Limb (tissue), 2 donors: ENCODE data around the gene BTBD1.
"Not testable (repeated sequence)": the region's sequence is repeated elsewhere in the genome, so short reads cannot be mapped to it uniquely, and the experiment has no call there.

ENCODE experiments used
- DNase-seq, 2 donors: peaks; one replicate each; pipeline ENCODE4 v3.0.0-alpha.2; 2016; ENCODE audit errors: extremely low spot score in 2 of 2

BTBD1 gene

GRCh38 chr15:83094583-83094982 lies 27.5 kb upstream of the BTBD1 start:
- DNase-seq = no peak

- no peak for DNase-seq
These were observed 25.4 kb upstream of the BTBD1 start for GRCh38 chr15:83092309-83092976.

- DNase-seq = not testable (repeated sequence)
These were observed 24.9 kb upstream of the BTBD1 start for GRCh38 chr15:83091965-83092308.

- DNase-seq = no peak
These were observed 23.4 kb upstream of the BTBD1 start for GRCh38 chr15:83090465-83090864.

GRCh38 chr15:83088876-83089275 lies 21.8 kb upstream of the BTBD1 start:
- DNase-seq = no peak

GRCh38 chr15:83087576-83087975 lies 20.5 kb upstream of the BTBD1 start:
- DNase-seq = no peak

- not testable (repeated sequence) for DNase-seq
These were observed 19.0 kb upstream of the BTBD1 start for GRCh38 chr15:83085864-83086552.

- DNase-seq = not testable (repeated sequence)
These were observed 18.4 kb upstream of the BTBD1 start for GRCh38 chr15:83085461-83085860.

- DNase-seq = no peak
These were observed 15.8 kb upstream of the BTBD1 start for GRCh38 chr15:83082730-83083386.

- DNase-seq = no peak
These were observed 14.4 kb upstream of the BTBD1 start for GRCh38 chr15:83081256-83082014.

GRCh38 chr15:83078712-83079111 lies 11.7 kb upstream of the BTBD1 start:
- no peak for DNase-seq

- DNase-seq = no peak
These were observed 10.6 kb upstream of the BTBD1 start for GRCh38 chr15:83077491-83078230.

GRCh38 chr15:83069211-83069642 lies 2.2 kb upstream of the BTBD1 start:
- not testable (repeated sequence) for DNase-seq

GRCh38 chr15:83068054-83068453 lies 1.0 kb upstream of the BTBD1 start:
- no peak for DNase-seq

- DNase-seq = no peak
These were observed 548 bp upstream of the BTBD1 start for GRCh38 chr15:83067638-83067962.

GRCh38 chr15:83066034-83066733 lies 868 bp downstream of the BTBD1 start:
- DNase-seq = no peak

GRCh38 chr15:83065431-83065830 lies 1.6 kb downstream of the BTBD1 start:
- no peak for DNase-seq

- DNase-seq = no peak
These were observed 2.2 kb downstream of the BTBD1 start for GRCh38 chr15:83064859-83065258.

GRCh38 chr15:83063551-83063950 lies 3.5 kb downstream of the BTBD1 start:
- DNase-seq = no peak

- DNase-seq = no peak
These were observed 4.3 kb downstream of the BTBD1 start for GRCh38 chr15:83062768-83063180.

GRCh38 chr15:83061680-83062079 lies 5.4 kb downstream of the BTBD1 start:
- no peak for DNase-seq
